H1 (cell line): ENCODE results near the gene GDAP1L1. TPM values are rescaled to one million over a fixed set of nuclear protein-coding genes. Genes with fewer than 3 reads are reported as not detected.
A peak's percentile ranks its signal among the peaks of the same experiment; 100 is the strongest.

ENCODE experiments used
- CTCF ChIA-PET: fragments of 300-600 bp; sonication (Branson Sonifier 250); formaldehyde crosslinking; loops from one replicate; lab custom pipeline; 2021; ENCODE audit not compliant: partially characterized antibody; lab: Charles Lee
- POLR2A ChIA-PET: fragments of 300-600 bp; sonication (Branson Sonifier 250); formaldehyde crosslinking; loops from one replicate; lab custom pipeline; 2021; ENCODE audit warnings: inconsistent platforms; ENCODE audit not compliant: partially characterized antibody; lab: Charles Lee
- DNase-seq, 2 experiments: peaks; one replicate each; pipeline versions ENCODE4 v3.0.0 to v3.0.0-alpha.2; 2010 to 2022; ENCODE audit warnings: low spot score in 2 of 2, low read depth in 1 of 2, mixed read lengths in 1 of 2
- FAIRE-seq: peaks from 2 replicates; lab custom pipeline; 2011; peaks lifted over from hg19 to GRCh38; lab: Jason Lieb, UNC
- H2AFZ ChIP-seq: 2 replicates; pipeline ENCODE4 v1.8.1; 2012; ENCODE audit warnings: low read length, inconsistent platforms
- H2AK5ac ChIP-seq: 2 replicates; pipeline ENCODE4 v1.6.1; 2013; ENCODE audit warnings: low read depth, low read length
- H2BK120ac ChIP-seq: replicated peaks from 2 replicates; pipeline ENCODE3; 2013; ENCODE audit warnings: low read depth, low read length, inconsistent platforms
- H2BK12ac ChIP-seq: 2 replicates; pipeline ENCODE4 v1.6.1; 2013; ENCODE audit warnings: low read depth, low read length
- H2BK15ac ChIP-seq: 2 replicates; pipeline ENCODE4 v1.6.1; 2013; ENCODE audit warnings: low read length
- H2BK20ac ChIP-seq: 2 replicates; pipeline ENCODE4 v1.6.1; 2013; ENCODE audit warnings: low read length
- H2BK5ac ChIP-seq: 2 replicates; pipeline ENCODE4 v1.6.1; 2013; ENCODE audit warnings: low read depth, low read length
- H3K14ac ChIP-seq: 2 replicates; pipeline ENCODE4 v1.6.1; 2013; ENCODE audit warnings: inconsistent platforms; ENCODE audit not compliant: insufficient read length
- H3K18ac ChIP-seq: 2 replicates; pipeline ENCODE4 v1.6.1; 2013; ENCODE audit warnings: low read length; ENCODE audit errors: extremely low read depth
- H3K23ac ChIP-seq: 2 replicates; pipeline ENCODE4 v1.6.1; 2013; ENCODE audit warnings: inconsistent platforms; ENCODE audit not compliant: insufficient read length
- H3K23me2 ChIP-seq: 2 replicates; pipeline ENCODE4 v1.6.1; 2013; ENCODE audit warnings: low read depth, low read length
- H3K27ac ChIP-seq: 2 replicates; pipeline ENCODE4 v1.6.1; 2011; ENCODE audit warnings: low read depth, low read length, inconsistent platforms
- H3K27me3 ChIP-seq, 4 experiments: replicated peaks in 1 of 4; 1 replicate in 1 of 4; 2 replicates in 3 of 4; pipeline versions ENCODE4 v1.6.1 to v1.8.1; 2011 to 2013; ENCODE audit warnings: low read length in 3 of 4, mild to moderate bottlenecking in 3 of 4, inconsistent platforms in 2 of 4, mixed read lengths in 2 of 4, moderate library complexity in 1 of 4; ENCODE audit not compliant: control insufficient read depth in 3 of 4, insufficient read depth in 3 of 4; ENCODE audit errors: extremely low read depth in 1 of 4
- H3K36me3 ChIP-seq, 4 experiments: 2 replicates each; pipeline versions ENCODE4 v1.6.1 to v1.8.1; 2011 to 2013; ENCODE audit warnings: mild to moderate bottlenecking in 4 of 4, low read length in 3 of 4, moderate library complexity in 2 of 4, control low read depth in 1 of 4, inconsistent platforms in 1 of 4; ENCODE audit not compliant: insufficient read depth in 4 of 4, control insufficient read depth in 2 of 4
- H3K4ac ChIP-seq: replicated peaks from 2 replicates; pipeline ENCODE3; 2013; ENCODE audit warnings: low read length, low read depth, mixed read lengths, inconsistent platforms; ENCODE audit not compliant: insufficient read length
- H3K4me1 ChIP-seq, 4 experiments: replicated peaks in 1 of 4; 1 replicate in 1 of 4; 2 replicates in 3 of 4; pipeline versions ENCODE4 v1.6.1 to v1.8.1; 2011 to 2013; ENCODE audit warnings: low read length in 3 of 4, inconsistent platforms in 2 of 4, mixed read lengths in 1 of 4; ENCODE audit not compliant: insufficient read depth in 4 of 4, control insufficient read depth in 3 of 4
- H3K4me2 ChIP-seq, 2 experiments: 2 replicates each; pipeline versions ENCODE4 v1.6.1 to v1.8.1; 2011 to 2013; ENCODE audit warnings: low read depth in 2 of 2, low read length in 2 of 2, control low read depth in 1 of 2, inconsistent platforms in 1 of 2, mild to moderate bottlenecking in 1 of 2; ENCODE audit not compliant: insufficient read depth in 1 of 2
- H3K4me3 ChIP-seq, 4 experiments: fragments of 200-600, 300-600 bp in 1 of 4; sonication (generic), shearing (Covaris generic), sonication (Bioruptor Twin) in 1 of 4; 2 replicates each; pipeline versions ENCODE4 v1.5.1 to v1.8.1; 2011 to 2016; ENCODE audit warnings: low read length in 4 of 4, low read depth in 3 of 4, control low read depth in 2 of 4, inconsistent platforms in 2 of 4, mild to moderate bottlenecking in 2 of 4, mixed read lengths in 1 of 4, moderate library complexity in 1 of 4; ENCODE audit not compliant: insufficient read depth in 2 of 4; ENCODE audit errors: extremely low read depth in 1 of 4
- H3K56ac ChIP-seq: replicated peaks from 2 replicates; pipeline ENCODE3; 2013; ENCODE audit warnings: low read depth, mild to moderate bottlenecking, mixed read lengths, low read length, inconsistent platforms; ENCODE audit not compliant: insufficient read length
- H3K79me1 ChIP-seq: 2 replicates; pipeline ENCODE4 v1.6.1; 2013; ENCODE audit warnings: low read depth, low read length, control low read depth
- H3K79me2 ChIP-seq, 2 experiments: 2 replicates each; pipeline versions ENCODE4 v1.6.1 to v1.8.1; 2012 to 2013; ENCODE audit warnings: low read length in 2 of 2, mild to moderate bottlenecking in 2 of 2, inconsistent platforms in 1 of 2; ENCODE audit not compliant: insufficient read depth in 2 of 2, control insufficient read depth in 1 of 2
- H3K9ac ChIP-seq, 4 experiments: replicated peaks in 1 of 4; 1 replicate in 1 of 4; 2 replicates in 3 of 4; pipeline versions ENCODE4 v1.6.1 to v1.8.1; 2011 to 2013; ENCODE audit warnings: low read depth in 3 of 4, low read length in 3 of 4, control low read depth in 2 of 4, mild to moderate bottlenecking in 2 of 4, moderate library complexity in 2 of 4, inconsistent platforms in 1 of 4; ENCODE audit errors: extremely low read depth in 1 of 4
- H3K9me3 ChIP-seq, 2 experiments: 2 replicates each; pipeline versions ENCODE4 v1.6.1 to v1.8.1; 2012 to 2013; ENCODE audit warnings: mild to moderate bottlenecking in 2 of 2, moderate library complexity in 2 of 2, control low read depth in 1 of 2, inconsistent platforms in 1 of 2, low read depth in 1 of 2, low read length in 1 of 2, mixed read lengths in 1 of 2; ENCODE audit not compliant: insufficient read depth in 2 of 2
- H4K20me1 ChIP-seq, 2 experiments: replicated peaks in 1 of 2; 2 replicates each; pipeline versions ENCODE3 to v1.8.1; 2011 to 2013; ENCODE audit warnings: inconsistent platforms in 2 of 2, low read length in 2 of 2, mild to moderate bottlenecking in 1 of 2; ENCODE audit not compliant: insufficient read depth in 2 of 2, control insufficient read depth in 1 of 2
- H4K5ac ChIP-seq: 2 replicates; pipeline ENCODE4 v1.6.1; 2013; ENCODE audit warnings: low read length, low read depth, mixed read lengths, inconsistent platforms; ENCODE audit not compliant: insufficient read length
- H4K8ac ChIP-seq: 2 replicates; pipeline ENCODE4 v1.8.0; 2013; ENCODE audit warnings: mild to moderate bottlenecking, moderate library complexity, low read length, inconsistent platforms; ENCODE audit not compliant: insufficient read depth; ENCODE audit errors: extremely low read depth
- H4K91ac ChIP-seq: replicated peaks from 2 replicates; pipeline ENCODE3; 2013; ENCODE audit warnings: low read length, mixed read lengths, inconsistent platforms; ENCODE audit not compliant: insufficient read length
- BCL11A ChIP-seq, 2 experiments: IDR thresholded peaks; one replicate each; pipeline ENCODE4 v1.6.1; 2011; ENCODE audit warnings: low read depth in 2 of 2, low read length in 2 of 2, mild to moderate bottlenecking in 2 of 2
- EP300 ChIP-seq, 2 experiments: IDR thresholded peaks; 1 replicate in 1 of 2; 2 replicates in 1 of 2; pipeline ENCODE4 v1.6.1; 2011 to 2012; ENCODE audit warnings: low read depth in 2 of 2, low read length in 2 of 2, mild to moderate bottlenecking in 2 of 2, borderline replicate concordance in 1 of 2, inconsistent platforms in 1 of 2, moderate library complexity in 1 of 2
- HDAC2 ChIP-seq, 2 experiments: fragments of 300-600 bp in 1 of 2; sonication (generic) in 1 of 2; IDR thresholded peaks; 2 replicates each; pipeline ENCODE4 v1.6.1; 2011 to 2012; ENCODE audit warnings: low read depth in 2 of 2, low read length in 2 of 2, mild to moderate bottlenecking in 2 of 2, moderate library complexity in 2 of 2, borderline replicate concordance in 1 of 2, inconsistent platforms in 1 of 2
- PHF8 ChIP-seq: fragments of 200-600 bp; sonication (generic); conservative IDR thresholded peaks from 2 replicates; pipeline ENCODE4 v1.7.1; 2012; ENCODE audit warnings: low read depth, mild to moderate bottlenecking, inconsistent platforms, low read length, moderate library complexity
- RAD21 ChIP-seq, 2 experiments: IDR thresholded peaks in 1 of 2; conservative IDR thresholded peaks in 1 of 2; 2 replicates each; pipeline ENCODE4 v1.6.1; 2011; ENCODE audit warnings: low read depth in 2 of 2, low read length in 2 of 2, improper control_type of control experiment in 1 of 2, inconsistent platforms in 1 of 2, mild to moderate bottlenecking in 1 of 2, moderate library complexity in 1 of 2
- SIN3A ChIP-seq, 2 experiments: IDR thresholded peaks in 1 of 2; conservative IDR thresholded peaks in 1 of 2; 2 replicates each; pipeline ENCODE4 v1.6.1; 2011 to 2012; ENCODE audit warnings: low read length in 2 of 2, improper control_type of control experiment in 1 of 2, low read depth in 1 of 2, mild to moderate bottlenecking in 1 of 2
- TAF7 ChIP-seq: optimal IDR thresholded peaks from 2 replicates; pipeline ENCODE3; 2011; ENCODE audit warnings: low read depth, mild to moderate bottlenecking, inconsistent platforms, low read length, moderate library complexity, borderline replicate concordance
- YY1 ChIP-seq: IDR thresholded peaks from 2 replicates; pipeline ENCODE4 v1.6.1; 2011; ENCODE audit warnings: low read depth, mild to moderate bottlenecking, low read length
- WGBS, 2 experiments: shearing (Covaris generic) in 1 of 2; methylation state at CpG; one replicate each; pipeline versions ENCODE4 v1.1.6 to v1.1.7; 2013 to 2015; ENCODE audit warnings: low lambda C conversion rate in 2 of 2, mixed read lengths in 2 of 2, inconsistent platforms in 1 of 2, low coverage in 1 of 2, missing lambda C conversion rate in 1 of 2; ENCODE audit not compliant: insufficient replicate concordance in 2 of 2, insufficient coverage in 1 of 2, insufficient read length in 1 of 2; ENCODE audit errors: extremely low coverage in 1 of 2, missing lambda C conversion rate in 1 of 2; 5-methylcytosine and 5-hydroxymethylcytosine counted together
- polyA plus RNA-seq, 7 experiments: library from polyadenylated mRNA; depleted of rRNA in 3 of 7; stranded (reverse) in 5 of 7; unstranded in 2 of 7; fragments of >200 nt in 5 of 7; fragments of 200-250 nt in 2 of 7; gene quantifications; 1 replicate in 5 of 7; 2 replicates in 1 of 7; 4 replicates in 1 of 7; pipeline versions ENCODE4 v1.2.1 to v1.2.3, GENCODE V29; 2011 to 2013; ENCODE audit warnings: missing spikeins in 2 of 7, mixed read lengths in 2 of 7
- total RNA-seq: library from RNA; stranded (reverse); fragmentation: NEBNext Ultra II Directional; extraction: Animal tissue kit (Norgen Biotek cat#: 25700); gene quantifications from 2 replicates; pipeline ENCODE4 v1.2.1, GENCODE V29; 2021

GDAP1L1 gene
- total and polyA plus RNA-seq, 2 of the 8 experiments (the other 6 are each of a cell fraction or from before 2014, with no cell fraction given), result 8.5 to 63.1 TPM

DNA sequence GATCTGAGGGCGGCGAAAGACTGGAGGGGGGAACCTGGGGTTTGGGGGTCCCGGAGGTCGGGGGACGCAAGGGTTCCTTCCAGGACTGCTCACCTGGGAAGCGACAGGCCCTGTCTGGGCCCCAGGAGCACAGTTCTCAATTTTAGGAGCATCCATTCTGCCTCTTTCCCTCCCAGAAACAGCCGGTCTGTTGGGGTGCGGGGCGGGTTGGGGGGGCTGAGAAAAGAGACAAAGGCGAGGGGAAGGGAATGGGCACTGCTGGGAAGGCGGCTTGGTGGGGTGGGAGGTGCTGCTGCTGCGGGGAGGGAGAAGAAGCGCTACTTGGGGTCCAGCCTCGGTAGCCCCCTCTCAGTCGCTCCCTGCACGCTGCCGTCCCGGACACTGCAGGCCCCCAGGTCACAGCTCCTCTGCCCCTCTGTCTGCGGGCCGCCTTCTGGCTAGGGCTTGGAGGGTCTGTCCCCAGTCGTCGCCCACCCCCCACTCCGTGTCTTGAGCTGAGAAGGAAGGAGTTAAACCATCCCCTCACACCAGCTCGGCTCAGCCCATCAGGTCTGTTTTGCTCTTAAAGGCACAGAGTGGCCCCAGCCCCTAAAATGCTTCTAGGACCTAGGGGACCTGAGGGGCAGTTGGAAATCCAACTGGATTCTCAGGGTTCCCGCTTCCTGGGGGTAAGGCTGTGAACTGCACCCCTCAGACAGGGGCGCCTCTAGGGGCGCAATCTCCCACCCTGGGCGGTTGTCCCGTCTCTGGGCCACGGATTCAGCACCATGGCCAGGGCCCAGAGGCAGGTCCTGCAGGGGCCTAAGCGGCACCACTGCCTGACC lies 690 bp downstream of the GDAP1L1 start:
- no peak overlapping the region for H4K8ac ChIP-seq
- no peak overlapping the region for H2BK12ac ChIP-seq
- H3K4me2 ChIP-seq, result peak overlapping the region; percentile 78 to 99
- H3K4ac ChIP-seq, result no peak overlapping the region
- no peak overlapping the region for H3K23ac ChIP-seq
- ChIA-PET POLR2A (interaction anchor here (0.6 to 2.2 kb wide), 7 partner anchors 9 to 127 kb away, joined by 3 to 9 read pairs (median 3); partner anchors contain the start of gene OSER1), CTCF (interaction anchor here (0.7 to 4.7 kb wide), 27 partner anchors 8 to 442 kb away, joined by 3 to 23 read pairs (median 4); no protein-coding TSS in a partner anchor)
- H2BK120ac ChIP-seq, result no peak overlapping the region
- H3K79me2 ChIP-seq, result no peaks in the 10 kb centered on the region
- no peak overlapping the region for H3K27ac ChIP-seq
- peak; percentile 63 to 96 for DNase-seq
- peak overlapping the region; percentile 74; the same call in 1 of the 2 replicates for H3K18ac ChIP-seq
- no peak overlapping the region for H2BK20ac ChIP-seq
- peaks cover 11% of the 10 kb centered on the region for H3K23me2 ChIP-seq
- H3K36me3 ChIP-seq, result no peaks in the 10 kb centered on the region
- H4K20me1 ChIP-seq, result peaks cover 0 to 2% of the 10 kb centered on the region in 2 experiments
- H3K9ac ChIP-seq, result no peak overlapping the region; a peak in 1 of 7 replicates
- no peaks in the 10 kb centered on the region for H3K9me3 ChIP-seq
- peak; percentile 76 for FAIRE-seq
- WGBS, 2 experiments, result 3% methylated on average over 16 of the region's 31 CpGs; no CpG with 5 or more reads in 1 of the 2 experiments
- H3K27me3 ChIP-seq, result no peaks in the 10 kb centered on the region
- no peak overlapping the region for H4K91ac ChIP-seq
- no peak overlapping the region for H2AK5ac ChIP-seq
- H4K5ac ChIP-seq, result no peak overlapping the region
- H3K56ac ChIP-seq, result no peak overlapping the region
- H2AFZ ChIP-seq, result 0 out of 2 replicates have a peak overlapping the region, but pooled peaks have one; percentile 35
- H3K79me1 ChIP-seq, result no peaks in the 10 kb centered on the region
- H2BK5ac ChIP-seq, result no peak overlapping the region
- peak overlapping the region; percentile 77 to 93 (median 84) for H3K4me3 ChIP-seq
- no peak overlapping the region for H2BK15ac ChIP-seq
- peaks cover 0 to 5% (median 0%) of the 10 kb centered on the region in 4 experiments; a peak in 4 of 7 replicates for H3K4me1 ChIP-seq
- H3K14ac ChIP-seq, result no peak overlapping the region
- TF ChIP-seq TAF7 (peak; percentile 55), BCL11A (IDR thresholded peaks at IDR 0.05; ENCODE audit: low read depth in 2 of 2, low read length in 2 of 2) (no peak), EP300 (IDR thresholded peaks at IDR 0.05; ENCODE audit: borderline replicate concordance in 1 of 2, low read depth in 2 of 2, low read length in 2 of 2) (peak in 1 of 2 experiments; percentile 18; a peak in 1 of 3 replicates), SIN3A (conservative IDR thresholded peaks at IDR 0.05 in 1 of 2, IDR thresholded peaks at IDR 0.05 in 1 of 2; ENCODE audit: low read depth in 1 of 2, low read length in 2 of 2) (peak; percentile 97 to 99), YY1 (0 out of 2 replicates have a peak, but pooled peaks have one; percentile 32), HDAC2 (IDR thresholded peaks at IDR 0.05; ENCODE audit: borderline replicate concordance in 1 of 2, low read depth in 2 of 2, low read length in 2 of 2) (0 out of 4 replicates have a peak, but pooled peaks have one; percentile 31 to 43), PHF8 (no peak; the same call in 1 of the 2 replicates), RAD21 (IDR thresholded peaks at IDR 0.05 in 1 of 2, conservative IDR thresholded peaks at IDR 0.05 in 1 of 2; ENCODE audit: low read depth in 2 of 2, low read length in 2 of 2) (peak; percentile 49 to 61)
